Suppressor macrophage (primary cell): Measurements from ENCODE around the gene CSPG4.
A peak's percentile ranks its signal among the peaks of the same experiment; 100 is the strongest.
"Not testable (repeated sequence)": the region's sequence is repeated elsewhere in the genome, so short reads cannot be mapped to it uniquely, and the experiment has no call there.

Experiments
- DNase-seq, 4 experiments: peaks; one replicate each; pipeline ENCODE4 v3.0.0-alpha.2; 2020 to 2022

CSPG4 gene

GRCh38 chr15:75648156-75649000 is 64.3 kb downstream of the CSPG4 start:
- DNase-seq: peak; percentile 30 to 63 (median 44)

DNA sequence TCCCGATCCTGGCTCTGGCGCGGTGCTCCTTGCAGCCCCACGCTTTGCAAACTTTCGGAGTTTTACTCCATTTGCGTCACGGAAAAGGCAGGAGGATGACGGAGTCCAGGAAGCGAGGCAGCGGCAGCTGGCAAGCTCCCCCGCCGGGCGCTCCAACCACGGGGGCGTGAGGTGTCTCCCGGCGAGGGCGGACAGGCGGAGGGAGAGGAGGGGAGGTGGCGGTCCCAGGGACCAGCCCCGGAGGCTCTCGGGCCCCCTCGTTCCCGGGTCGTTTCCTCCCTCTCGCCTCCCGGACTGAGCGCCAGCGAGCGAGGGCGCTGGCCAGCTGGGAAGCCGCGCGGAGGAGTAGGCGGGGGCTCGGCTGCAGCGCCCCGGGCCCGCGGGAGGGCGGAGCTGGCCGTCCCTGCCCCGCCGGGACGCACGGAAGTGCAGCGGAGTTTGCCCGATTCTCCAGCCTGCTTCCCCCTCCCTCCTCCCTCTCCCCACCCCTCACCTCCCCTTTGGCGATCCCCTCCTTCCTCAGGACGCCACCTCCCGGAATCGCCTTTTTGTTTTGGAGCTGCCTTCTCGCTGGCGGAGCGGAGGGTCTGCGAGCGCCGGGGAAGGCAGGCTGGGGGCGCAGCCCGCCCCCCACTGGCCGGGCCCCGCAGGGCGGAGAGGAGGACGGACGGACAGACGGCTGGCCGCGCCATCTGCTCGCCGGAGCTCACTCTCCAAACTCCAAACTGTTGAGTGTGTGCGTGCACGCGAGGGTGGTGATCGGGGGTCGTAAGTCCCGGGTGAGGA is 65.1 kb downstream of the CSPG4 start, which contains the start of gene SNX33:
Gene SNX33, plus strand, starts transcription at position 543 of the 786 bp plus-strand sequence. CDS start 1,191 bp downstream, outside the sequence.
- DNase-seq: peak; percentile 82 to 92 (median 88)

DNA sequence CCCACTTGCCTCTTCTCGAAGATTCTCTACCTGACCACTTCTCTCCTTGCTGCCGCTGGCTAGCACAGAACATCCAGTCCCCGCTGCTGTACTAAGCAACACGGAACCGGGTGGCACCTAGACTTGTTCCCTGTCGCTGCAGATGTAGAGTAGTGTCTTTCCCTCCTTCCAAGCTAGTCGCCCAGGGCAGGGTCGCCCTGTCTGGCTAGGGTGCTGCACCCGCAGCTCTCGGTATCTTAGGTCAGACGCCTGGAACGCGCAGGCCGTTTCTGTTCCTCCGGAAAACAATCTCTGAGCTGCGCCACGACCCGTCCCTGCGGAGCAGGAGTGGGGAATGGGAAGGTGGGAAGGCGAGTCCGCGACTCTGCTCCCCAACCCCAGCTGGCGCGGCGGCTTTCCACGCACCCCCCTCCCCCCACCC is 65.7 kb downstream of the CSPG4 start:
- DNase-seq: peak in 2 of 4 experiments; percentile 32 to 53

- DNase-seq: no peak
These were observed 66.3 kb downstream of the CSPG4 start for GRCh38 chr15:75646112-75646943.

GRCh38 chr15:75644376-75644775 is 68.3 kb downstream of the CSPG4 start:
- DNase-seq: no peak

- DNase-seq: no peak
These were observed 71.0 kb downstream of the CSPG4 start for GRCh38 chr15:75641603-75642002.

DNA sequence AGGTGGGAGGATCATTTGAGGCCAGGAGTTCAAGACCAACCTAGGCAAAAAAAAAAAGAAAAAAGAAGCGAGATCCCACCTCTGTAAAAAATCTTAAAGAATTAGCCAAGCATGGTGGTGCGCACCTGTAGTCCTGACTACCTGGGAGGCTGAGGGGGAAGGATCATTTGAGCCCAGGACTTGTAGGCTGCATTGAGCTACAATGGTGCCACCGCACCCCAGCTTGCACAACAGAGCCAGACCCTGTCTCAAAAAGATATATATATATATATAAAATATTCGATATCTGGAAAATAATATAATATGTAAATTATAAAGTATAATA is 71.5 kb downstream of the CSPG4 start:
- DNase-seq: no peak

DNA sequence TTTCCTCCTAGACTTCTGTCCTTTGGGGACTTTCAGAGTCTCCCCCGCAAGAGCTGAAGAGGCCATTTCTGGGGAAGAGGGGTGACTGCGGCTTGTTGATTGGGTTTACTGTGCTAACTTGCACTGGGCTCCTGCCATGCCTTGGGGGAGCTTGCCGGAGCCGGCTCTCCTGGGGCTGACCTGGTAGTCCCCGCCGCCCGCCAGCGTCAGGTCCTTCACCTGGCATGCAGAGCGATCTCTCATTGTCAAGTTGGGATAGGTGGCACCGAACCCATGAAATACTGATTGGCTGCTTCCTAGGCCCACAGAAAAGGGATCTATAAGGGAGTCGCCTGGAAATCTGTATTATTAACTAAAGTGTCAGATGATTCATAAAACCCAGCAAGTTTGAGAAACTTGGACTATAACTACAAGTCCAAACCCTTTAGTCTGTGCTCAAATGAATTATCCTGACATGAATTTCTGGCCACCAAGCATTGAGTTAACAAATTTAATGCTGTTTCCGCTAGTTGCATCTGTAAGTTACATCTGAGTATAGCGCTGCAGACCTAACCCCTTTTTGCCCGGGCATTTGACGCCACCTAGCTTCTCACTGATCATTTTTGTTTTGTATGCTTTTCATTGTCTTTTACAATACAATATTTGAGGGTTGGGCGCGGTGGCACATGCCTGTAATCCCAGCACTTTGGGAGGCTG is 72.0 kb downstream of the CSPG4 start:
- DNase-seq: peak; percentile 41 to 55 (median 52)

DNA sequence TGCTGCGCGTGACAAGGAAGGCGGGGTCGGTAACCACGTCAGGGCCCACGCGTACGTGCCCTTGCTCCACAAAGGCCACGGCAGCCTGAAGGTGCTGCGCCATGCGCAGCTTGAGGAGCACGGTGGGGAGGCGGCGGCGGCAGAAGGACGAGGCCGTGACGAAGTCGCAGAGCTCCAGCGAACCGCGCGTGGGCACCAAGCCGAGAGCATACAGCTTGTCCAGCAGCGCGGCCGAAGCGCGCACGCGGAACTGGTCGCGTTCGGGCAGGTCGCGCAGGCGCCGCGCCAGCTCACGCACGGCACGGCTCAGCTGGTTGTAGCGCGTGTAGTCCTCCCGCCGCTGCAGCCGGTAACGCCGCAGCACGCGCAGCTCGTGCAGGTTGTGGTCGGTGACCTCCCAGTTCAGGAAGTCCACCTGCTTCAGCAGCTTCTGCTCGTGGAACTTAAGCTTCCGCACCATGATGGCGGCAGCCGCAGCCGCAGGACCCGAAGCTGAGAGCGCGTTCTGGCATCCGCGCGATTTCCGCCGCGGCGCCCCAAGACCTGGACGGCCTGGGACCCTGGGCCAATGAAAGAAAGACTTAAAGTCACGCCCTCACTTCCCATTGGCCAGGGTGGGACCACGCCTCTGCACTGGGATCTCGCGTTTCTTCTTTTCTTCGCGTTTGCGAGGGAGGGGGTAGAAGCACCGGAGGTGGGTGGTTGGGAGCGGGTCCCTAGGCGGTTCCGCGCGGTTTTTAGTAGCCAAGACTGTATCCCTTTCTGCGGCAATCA is 72.8 kb downstream of the CSPG4 start, which contains the start of gene IMP3:
Gene IMP3, minus strand, starts transcription at position 516 of the 774 bp plus-strand sequence. Its CDS starts 56 bp downstream, at position 460.
- DNase-seq: peak; percentile 98

DNA sequence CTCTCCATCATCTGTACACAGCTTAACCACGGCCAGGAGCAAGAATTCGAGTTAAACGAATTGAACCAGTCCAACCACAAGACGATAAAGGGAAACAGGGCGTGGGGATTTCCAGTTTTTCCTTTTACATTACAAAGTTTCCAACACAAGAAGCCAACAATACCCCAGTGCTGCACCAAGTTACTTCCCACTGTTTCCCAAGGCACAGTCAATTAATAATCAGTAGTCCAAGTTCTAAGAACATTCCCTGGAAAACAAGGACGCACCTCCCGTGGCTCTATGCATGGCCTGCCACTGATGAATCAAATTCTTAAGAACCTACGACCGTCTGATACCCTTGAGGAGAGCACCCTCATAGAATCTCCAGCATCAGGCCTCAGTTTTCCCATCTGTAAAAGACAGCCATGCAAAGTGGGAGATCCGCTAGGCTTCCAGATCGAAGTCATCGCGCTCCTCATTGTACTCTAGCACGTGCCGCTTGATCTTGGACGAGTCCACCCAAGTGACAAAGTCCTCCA is 73.4 kb downstream of the CSPG4 start:
- peak in 3 of 4 experiments; percentile 32 to 45 (median 38) for DNase-seq

GRCh38 chr15:75637245-75638009 is 75.2 kb downstream of the CSPG4 start:
- DNase-seq: no peak

- no peak for DNase-seq
These were observed 76.6 kb downstream of the CSPG4 start for GRCh38 chr15:75636026-75636425.

- DNase-seq: not testable (repeated sequence)
These were observed 78.7 kb downstream of the CSPG4 start for GRCh38 chr15:75633922-75634321.

DNA sequence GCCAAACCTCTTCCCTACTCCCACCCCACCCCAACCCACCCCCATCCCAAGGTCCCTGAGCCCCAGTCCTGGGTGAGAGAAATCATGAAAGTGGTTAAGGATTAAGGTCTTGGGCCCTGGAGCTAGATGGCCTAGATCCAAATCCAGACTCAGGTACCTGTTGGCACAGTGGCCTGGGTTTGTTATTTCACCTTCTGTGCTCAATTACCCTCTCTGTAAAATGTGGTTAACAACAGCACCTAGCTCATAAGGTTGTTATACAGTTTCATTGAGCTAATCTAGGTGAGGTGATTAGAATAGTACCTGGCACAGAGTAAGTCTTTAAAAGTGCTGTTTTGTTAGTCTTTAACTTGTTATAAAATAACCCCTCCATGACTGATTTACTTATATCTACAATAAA is 80.7 kb downstream of the CSPG4 start:
- DNase-seq: no peak

DNA sequence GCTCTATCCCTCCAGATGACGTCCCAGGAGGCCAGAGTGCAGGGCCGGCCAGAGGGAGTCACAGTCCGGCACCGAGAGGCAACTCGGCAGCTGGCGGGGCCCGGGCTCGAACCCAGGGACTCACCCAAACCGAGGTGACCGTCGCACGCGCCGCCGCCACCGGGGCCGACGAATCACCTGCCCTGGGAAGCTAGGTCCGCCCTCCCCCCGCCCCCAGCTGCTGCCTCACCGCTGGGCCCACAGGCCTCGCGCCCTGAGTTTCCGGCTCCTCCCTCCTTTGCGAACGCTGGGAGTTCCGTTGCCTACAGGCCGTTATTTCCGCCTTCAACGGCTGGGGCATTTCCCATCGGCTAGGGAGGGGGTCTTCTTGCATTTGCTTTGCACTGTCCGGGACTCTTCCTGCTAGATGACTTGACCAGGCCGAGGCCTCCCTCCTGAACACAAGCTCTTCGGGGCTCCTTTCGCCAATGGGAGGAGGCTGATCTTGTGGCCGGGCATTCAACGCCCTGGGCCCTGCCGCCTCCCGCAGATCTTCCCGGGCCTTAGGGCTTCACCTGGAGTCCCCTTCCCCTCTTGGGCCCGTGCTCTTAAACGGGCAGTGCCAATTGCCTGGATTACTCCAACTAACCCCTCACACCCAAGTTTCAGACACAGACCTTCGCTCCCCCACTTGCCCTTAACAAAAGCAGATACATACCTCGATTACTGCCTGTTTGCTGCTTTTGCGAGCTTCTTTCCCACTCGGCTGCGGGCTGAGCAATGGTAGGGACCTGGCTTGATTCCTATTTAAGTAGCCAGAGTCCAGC is 86.9 kb downstream of the CSPG4 start, which contains the start of gene SNUPN:
Gene SNUPN, minus strand, starts transcription at position 184 of the 806 bp plus-strand sequence. CDS start 4,674 bp downstream, outside the sequence.
- peak; percentile 94 to 97 (median 96) for DNase-seq
